Measurements from ENCODE around the gene NEK1. TPM values are rescaled to one million over a fixed set of nuclear protein-coding genes. Genes with fewer than 3 reads are reported as not detected.
"Not testable (repeated sequence)": the region's sequence is repeated elsewhere in the genome, so short reads cannot be mapped to it uniquely, and the experiment has no call there.

Gene NEK1
- total and polyA plus RNA-seq, 11 donors = 4.8 to 17.8 (median 12.0) TPM

DNA sequence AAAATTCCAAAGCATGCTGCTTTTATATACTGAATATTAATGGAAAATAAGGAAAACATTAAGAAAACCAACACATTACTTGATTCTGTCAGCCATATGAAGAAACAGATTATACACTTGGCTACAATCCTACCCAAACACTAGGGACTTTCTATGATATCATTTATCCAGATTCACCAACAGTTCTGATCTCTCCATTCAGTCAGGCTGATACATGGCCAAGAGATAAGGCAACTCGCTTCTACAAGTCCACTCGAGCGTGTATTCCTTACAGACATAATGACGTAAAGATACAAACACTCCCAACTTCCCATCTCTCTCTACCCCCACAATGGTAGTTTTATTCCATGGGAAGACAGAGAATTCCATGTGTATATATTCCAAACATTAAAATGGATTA, 44.5 kb downstream of the NEK1 start:
- no peak for DNase-seq
- H3K9me3 ChIP-seq = no peaks in the 10 kb centered on the region
- H3K4me3 ChIP-seq = no peak overlapping the region
- H3K36me3 ChIP-seq = peaks cover 0 to 23% (median 7%) of the 10 kb centered on the region in 9 donors
- intact Hi-C loops (cut with DNase I) = loop anchor here in 7 of 10 donors (2.0 to 10.0 kb wide), 7 partner anchors 543 to 645 kb away; partner anchors contain the start of gene CBR4 (in 1 of the 7)
- WGBS, 4 donors = 63 to 73% (median 67%) methylated on average over 4 of the region's 4 CpGs
- no peaks in the 10 kb centered on the region for H3K27me3 ChIP-seq
- H3K4me1 ChIP-seq = peaks cover 0 to 17% (median 6%) of the 10 kb centered on the region in 12 donors
- H3K27ac ChIP-seq = no peak overlapping the region
- TF ChIP-seq POLR2A (IDR thresholded peaks at IDR 0.05) = no peak
- TF ChIP-seq, protein P1, sequence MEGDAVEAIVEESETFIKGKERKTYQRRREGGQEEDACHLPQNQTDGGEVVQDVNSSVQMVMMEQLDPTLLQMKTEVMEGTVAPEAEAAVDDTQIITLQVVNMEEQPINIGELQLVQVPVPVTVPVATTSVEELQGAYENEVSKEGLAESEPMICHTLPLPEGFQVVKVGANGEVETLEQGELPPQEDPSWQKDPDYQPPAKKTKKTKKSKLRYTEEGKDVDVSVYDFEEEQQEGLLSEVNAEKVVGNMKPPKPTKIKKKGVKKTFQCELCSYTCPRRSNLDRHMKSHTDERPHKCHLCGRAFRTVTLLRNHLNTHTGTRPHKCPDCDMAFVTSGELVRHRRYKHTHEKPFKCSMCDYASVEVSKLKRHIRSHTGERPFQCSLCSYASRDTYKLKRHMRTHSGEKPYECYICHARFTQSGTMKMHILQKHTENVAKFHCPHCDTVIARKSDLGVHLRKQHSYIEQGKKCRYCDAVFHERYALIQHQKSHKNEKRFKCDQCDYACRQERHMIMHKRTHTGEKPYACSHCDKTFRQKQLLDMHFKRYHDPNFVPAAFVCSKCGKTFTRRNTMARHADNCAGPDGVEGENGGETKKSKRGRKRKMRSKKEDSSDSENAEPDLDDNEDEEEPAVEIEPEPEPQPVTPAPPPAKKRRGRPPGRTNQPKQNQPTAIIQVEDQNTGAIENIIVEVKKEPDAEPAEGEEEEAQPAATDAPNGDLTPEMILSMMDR (IDR thresholded peaks at IDR 0.05) = no peak
- peak in 1 of 4 donors; percentile 9 for ATAC-seq

DNA sequence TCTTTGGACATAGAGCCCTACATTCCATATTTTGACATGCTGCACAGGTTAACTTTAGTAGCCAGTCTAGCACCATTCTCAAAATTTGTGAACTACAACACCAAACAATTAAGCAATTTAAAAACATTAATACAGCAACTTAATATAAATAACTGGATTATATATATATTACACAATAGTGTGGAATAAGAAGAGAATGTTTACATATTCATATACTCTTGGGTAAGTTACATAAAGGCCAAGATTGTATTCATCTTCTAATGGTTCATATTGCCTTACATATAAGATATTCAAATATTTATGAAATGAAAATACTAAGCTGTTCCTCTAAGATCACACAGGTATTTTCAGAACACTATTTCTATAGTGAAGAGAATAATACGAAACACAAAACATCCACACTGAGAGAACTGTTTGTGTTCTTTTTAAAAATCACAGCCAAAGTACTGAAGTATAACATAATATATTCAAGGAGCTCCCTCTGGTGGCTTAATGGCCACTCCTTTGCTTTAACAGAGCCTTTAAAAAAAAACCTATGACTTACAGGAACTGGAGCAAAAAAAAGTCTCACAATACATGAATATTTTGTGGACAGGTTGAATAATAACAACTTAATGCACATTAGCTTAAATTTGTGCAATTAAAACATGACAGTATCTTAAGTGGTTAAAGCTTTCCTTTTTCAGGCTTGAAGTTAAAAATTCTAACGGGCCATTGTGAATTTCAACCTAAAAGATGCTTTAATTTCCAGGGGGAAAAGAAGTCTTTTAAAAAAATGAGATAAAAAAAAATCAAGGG, 46.2 kb downstream of the NEK1 start:
- peak overlapping the region in 4 of 12 donors; percentile 8 to 26 (median 13) for H3K4me3 ChIP-seq
- H3K27ac ChIP-seq = peak overlapping the region in 2 of 12 donors; percentile 0 to 17
- H3K36me3 ChIP-seq = peaks cover 0 to 24% (median 1%) of the 10 kb centered on the region in 9 donors
- H3K4me1 ChIP-seq = peaks cover 0 to 17% (median 6%) of the 10 kb centered on the region in 12 donors
- WGBS, 4 donors = 48 to 65% (median 50%) methylated on average over 2 of the region's 2 CpGs
- ATAC-seq (peak; percentile 61 to 78 (median 75)), DNase-seq (peak in 2 of 5 donors; percentile 17 to 32)
- TF ChIP-seq, protein P1 (IDR thresholded peaks at IDR 0.05) = peak; percentile 56 to 86 (median 72)
- no peak for TF ChIP-seq POLR2A (IDR thresholded peaks at IDR 0.05)
- H3K27me3 ChIP-seq = no peaks in the 10 kb centered on the region
- no peaks in the 10 kb centered on the region for H3K9me3 ChIP-seq
- intact Hi-C loops (cut with DNase I) = loop anchor here in 7 of 10 donors (2.0 to 10.0 kb wide), 7 partner anchors 541 to 643 kb away; partner anchors contain the start of gene CBR4 (in 1 of the 7)

DNA sequence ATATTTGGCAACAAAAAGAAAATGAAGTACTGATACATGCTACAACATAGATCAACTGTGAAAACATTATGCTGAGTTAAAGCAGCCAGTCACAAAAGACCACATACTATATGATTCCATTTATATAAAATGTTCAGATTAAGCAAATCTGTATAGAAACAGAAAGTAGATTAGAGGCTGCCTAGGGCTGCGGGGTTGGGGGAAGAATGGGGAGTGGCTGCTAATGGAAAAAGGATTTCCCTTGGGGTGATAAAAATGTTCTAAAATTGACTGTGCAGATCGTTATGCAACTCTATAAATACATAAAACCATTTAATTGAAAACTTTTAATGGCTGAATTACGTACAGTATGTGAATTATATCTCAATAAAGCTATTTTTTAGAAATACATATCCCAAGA, 46.8 kb downstream of the NEK1 start:
- TF ChIP-seq, protein P1 (IDR thresholded peaks at IDR 0.05) = no peak
- TF ChIP-seq POLR2A (IDR thresholded peaks at IDR 0.05) = no peak
- H3K27me3 ChIP-seq = no peaks in the 10 kb centered on the region
- WGBS, 4 donors = 34 to 56% (median 38%) methylated on average over 3 of the region's 3 CpGs
- no peaks in the 10 kb centered on the region for H3K9me3 ChIP-seq
- peaks cover 0 to 17% (median 6%) of the 10 kb centered on the region in 12 donors for H3K4me1 ChIP-seq
- H3K36me3 ChIP-seq = peaks cover 0 to 28% (median 7%) of the 10 kb centered on the region in 9 donors
- peak overlapping the region in 1 of 12 donors; percentile 0 for H3K27ac ChIP-seq
- no peak for DNase-seq
- ATAC-seq = peak in 1 of 4 donors; percentile 64
- peak overlapping the region in 6 of 12 donors; percentile 4 to 26 (median 12) for H3K4me3 ChIP-seq
- intact Hi-C loops (cut with DNase I) = loop anchor here in 7 of 10 donors (2.0 to 10.0 kb wide), 7 partner anchors 541 to 643 kb away; partner anchors contain the start of gene CBR4 (in 1 of the 7)

DNA sequence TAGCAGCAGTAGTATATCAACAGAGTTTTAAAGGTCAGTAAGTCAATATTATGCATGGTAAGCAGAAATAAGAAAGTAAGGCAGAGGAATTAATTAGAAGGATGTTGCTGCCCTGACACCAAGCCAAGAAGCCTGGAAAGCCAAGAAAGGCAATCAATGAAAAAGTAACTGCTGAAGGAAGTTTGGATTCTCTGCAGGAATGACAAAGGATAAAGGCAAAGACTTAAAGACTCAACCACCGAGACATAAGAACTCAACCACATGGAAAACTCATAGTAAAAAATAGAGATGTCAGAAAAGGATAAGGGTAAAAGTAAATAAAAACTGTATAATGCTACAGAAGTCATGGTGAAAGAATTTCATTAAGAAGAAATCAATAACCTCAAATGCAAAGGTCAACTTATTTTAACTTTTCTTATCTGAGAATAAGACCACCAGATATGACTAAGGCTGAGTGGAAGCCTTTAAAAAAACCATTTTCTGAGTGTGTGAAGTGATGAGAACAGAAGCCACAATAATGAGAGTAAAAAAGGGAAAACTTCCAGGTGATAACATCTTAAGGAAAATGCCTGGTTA, 55.2 kb downstream of the NEK1 start:
- H3K4me1 ChIP-seq = peaks cover 0 to 7% (median 0%) of the 10 kb centered on the region in 12 donors
- H3K36me3 ChIP-seq = peaks cover 0 to 86% (median 55%) of the 10 kb centered on the region in 9 donors
- H3K4me3 ChIP-seq = no peak overlapping the region
- no peak overlapping the region for H3K27ac ChIP-seq
- no peak for TF ChIP-seq POLR2A (IDR thresholded peaks at IDR 0.05)
- TF ChIP-seq, protein P1 (IDR thresholded peaks at IDR 0.05) = no peak
- DNase-seq (no peak), ATAC-seq (no peak)
- no peaks in the 10 kb centered on the region for H3K27me3 ChIP-seq
- WGBS, 4 donors = 68 to 85% (median 72%) methylated on average over 1 of the region's 1 CpG
- peaks cover 0 to 14% (median 0%) of the 10 kb centered on the region in 12 donors for H3K9me3 ChIP-seq
- intact Hi-C loops (cut with DNase I) = no loop called here

DNA sequence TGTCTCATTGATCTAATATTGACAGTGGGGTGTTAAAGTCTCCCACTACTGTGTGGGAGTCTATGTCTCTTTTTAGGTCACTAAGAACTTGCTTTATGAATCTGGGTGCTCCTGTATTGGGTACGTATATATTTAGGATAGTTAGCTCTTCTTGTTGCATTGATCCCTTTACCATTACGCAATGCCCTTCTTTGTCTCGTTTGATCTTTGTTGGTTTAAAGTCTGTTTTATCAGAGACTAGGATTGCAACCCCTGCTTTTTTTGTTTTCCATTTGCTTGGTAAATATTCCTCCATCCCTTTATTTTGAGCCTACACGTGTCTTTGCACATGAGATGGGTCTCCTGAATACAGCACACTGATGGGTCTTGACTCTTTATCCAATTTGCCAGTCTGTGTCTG, 65.8 kb downstream of the NEK1 start:
- H3K4me3 ChIP-seq; DNase-seq; intact Hi-C loops (cut with DNase I); ATAC-seq; H3K27ac ChIP-seq; H3K4me1 ChIP-seq; H3K27me3 ChIP-seq: not testable (repeated sequence)
- peaks cover 0 to 36% (median 16%) of the 10 kb centered on the region in 12 donors for H3K9me3 ChIP-seq
- 82 to 98% (median 97%) methylated on average over 4 of the region's 4 CpGs for WGBS, 4 donors
- peaks cover 0 to 37% (median 14%) of the 10 kb centered on the region in 9 donors for H3K36me3 ChIP-seq
